HL-60 (cell line): ENCODE measurements around the gene SASH1.
A peak's percentile ranks its signal among the peaks of the same experiment; 100 is the strongest.

ENCODE experiments used
- POLR2AphosphoS5 ChIP-seq: IDR thresholded peaks from 2 replicates; pipeline ENCODE4 v1.6.1; 2012; ENCODE audit warnings: low read depth
- REST ChIP-seq: IDR thresholded peaks from 2 replicates; pipeline ENCODE4 v1.6.1; 2012; ENCODE audit warnings: low read depth; ENCODE audit not compliant: insufficient replicate concordance
- SPI1 ChIP-seq: IDR thresholded peaks from 2 replicates; pipeline ENCODE4 v1.6.1; 2012; ENCODE audit warnings: low read depth, mild to moderate bottlenecking, borderline replicate concordance
- TF ChIP-seq, protein P1 (sequence below): IDR thresholded peaks from one replicate; pipeline ENCODE4 v1.5.1; 2011; ENCODE audit warnings: low read length, control low read depth, inconsistent platforms; ENCODE audit not compliant: insufficient read depth

- TF ChIP-seq, protein P1, sequence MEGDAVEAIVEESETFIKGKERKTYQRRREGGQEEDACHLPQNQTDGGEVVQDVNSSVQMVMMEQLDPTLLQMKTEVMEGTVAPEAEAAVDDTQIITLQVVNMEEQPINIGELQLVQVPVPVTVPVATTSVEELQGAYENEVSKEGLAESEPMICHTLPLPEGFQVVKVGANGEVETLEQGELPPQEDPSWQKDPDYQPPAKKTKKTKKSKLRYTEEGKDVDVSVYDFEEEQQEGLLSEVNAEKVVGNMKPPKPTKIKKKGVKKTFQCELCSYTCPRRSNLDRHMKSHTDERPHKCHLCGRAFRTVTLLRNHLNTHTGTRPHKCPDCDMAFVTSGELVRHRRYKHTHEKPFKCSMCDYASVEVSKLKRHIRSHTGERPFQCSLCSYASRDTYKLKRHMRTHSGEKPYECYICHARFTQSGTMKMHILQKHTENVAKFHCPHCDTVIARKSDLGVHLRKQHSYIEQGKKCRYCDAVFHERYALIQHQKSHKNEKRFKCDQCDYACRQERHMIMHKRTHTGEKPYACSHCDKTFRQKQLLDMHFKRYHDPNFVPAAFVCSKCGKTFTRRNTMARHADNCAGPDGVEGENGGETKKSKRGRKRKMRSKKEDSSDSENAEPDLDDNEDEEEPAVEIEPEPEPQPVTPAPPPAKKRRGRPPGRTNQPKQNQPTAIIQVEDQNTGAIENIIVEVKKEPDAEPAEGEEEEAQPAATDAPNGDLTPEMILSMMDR: peak; percentile 88
- no peak for TF ChIP-seq POLR2AphosphoS5
- no peak for TF ChIP-seq REST
- no peak for TF ChIP-seq SPI1
Measured at GRCh38 chr6:148577687-148578488, 235.2 kb downstream of the SASH1 start.
